ENCODE results near the gene DLL1. TPM values are rescaled to one million over a fixed set of nuclear protein-coding genes. Genes with fewer than 3 reads are reported as not detected.

Gene DLL1
- total RNA-seq, 1 donor from 2014 or later = 12.9 TPM

DNA sequence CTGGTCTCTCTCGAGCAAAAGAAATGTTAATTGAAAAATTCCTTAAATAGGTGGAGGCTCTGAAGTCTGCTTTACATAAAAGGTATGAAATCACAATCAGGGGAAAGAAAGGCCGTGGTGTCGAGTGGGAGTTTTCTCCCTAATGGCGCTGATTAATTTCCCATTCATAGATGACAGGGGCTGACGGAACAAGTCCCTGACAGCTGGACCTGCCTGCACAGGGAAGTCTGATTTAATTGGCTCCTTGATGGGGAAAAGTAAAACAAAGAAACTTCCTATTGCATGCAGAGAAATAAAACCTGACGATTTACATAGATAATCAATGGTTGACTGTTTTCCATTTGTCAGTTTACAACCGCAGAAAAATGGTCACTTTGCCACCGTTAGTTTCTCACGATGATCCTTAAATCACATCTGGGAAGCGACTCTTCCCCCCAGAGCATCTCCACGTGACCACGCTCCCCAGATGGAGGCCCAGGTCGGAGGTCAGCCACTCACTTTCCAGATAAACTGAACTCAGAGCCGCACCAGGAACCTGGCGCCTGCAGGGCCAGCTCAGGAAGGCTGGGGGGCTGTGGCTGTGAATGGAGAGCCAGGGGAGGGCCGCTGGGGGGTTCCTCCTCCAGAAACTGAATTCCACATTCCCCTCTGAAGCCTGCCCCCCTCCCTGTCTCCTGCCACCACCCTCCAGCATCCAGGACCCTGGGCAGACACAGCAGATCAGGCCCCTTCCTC is 55.3 kb downstream of the DLL1 start:
- no peaks in the 10 kb centered on the region for H3K36me3 ChIP-seq
- intact Hi-C loops (cut with DNase I) = no loop called here
- no peaks in the 10 kb centered on the region for H3K4me1 ChIP-seq
- H3K27ac ChIP-seq = no peak overlapping the region
- ATAC-seq (no peak), DNase-seq (no peak)
- no peak for TF ChIP-seq CTCF (IDR thresholded peaks at IDR 0.05)
- no peak overlapping the region for H3K4me3 ChIP-seq
- peaks cover 8% of the 10 kb centered on the region for H3K27me3 ChIP-seq (ENCODE audit: low read depth)
- no peaks in the 10 kb centered on the region for H3K9me3 ChIP-seq

- Histone ChIP-seq H3K27ac (no peak overlapping the region), H3K9me3 (no peaks in the 10 kb centered on the region), H3K27me3 (ENCODE audit: low read depth) (peaks cover under 1% of the 10 kb centered on the region), H3K4me1 (no peaks in the 10 kb centered on the region), H3K4me3 (no peak overlapping the region), H3K36me3 (no peaks in the 10 kb centered on the region)
- ATAC-seq = no peak
- intact Hi-C loops (cut with DNase I) = no loop called here
- no peak for DNase-seq
- no peak for TF ChIP-seq CTCF (IDR thresholded peaks at IDR 0.05)
Observed at GRCh38 chr6:170234419-170234818, 56.5 kb downstream of the DLL1 start.

DNA sequence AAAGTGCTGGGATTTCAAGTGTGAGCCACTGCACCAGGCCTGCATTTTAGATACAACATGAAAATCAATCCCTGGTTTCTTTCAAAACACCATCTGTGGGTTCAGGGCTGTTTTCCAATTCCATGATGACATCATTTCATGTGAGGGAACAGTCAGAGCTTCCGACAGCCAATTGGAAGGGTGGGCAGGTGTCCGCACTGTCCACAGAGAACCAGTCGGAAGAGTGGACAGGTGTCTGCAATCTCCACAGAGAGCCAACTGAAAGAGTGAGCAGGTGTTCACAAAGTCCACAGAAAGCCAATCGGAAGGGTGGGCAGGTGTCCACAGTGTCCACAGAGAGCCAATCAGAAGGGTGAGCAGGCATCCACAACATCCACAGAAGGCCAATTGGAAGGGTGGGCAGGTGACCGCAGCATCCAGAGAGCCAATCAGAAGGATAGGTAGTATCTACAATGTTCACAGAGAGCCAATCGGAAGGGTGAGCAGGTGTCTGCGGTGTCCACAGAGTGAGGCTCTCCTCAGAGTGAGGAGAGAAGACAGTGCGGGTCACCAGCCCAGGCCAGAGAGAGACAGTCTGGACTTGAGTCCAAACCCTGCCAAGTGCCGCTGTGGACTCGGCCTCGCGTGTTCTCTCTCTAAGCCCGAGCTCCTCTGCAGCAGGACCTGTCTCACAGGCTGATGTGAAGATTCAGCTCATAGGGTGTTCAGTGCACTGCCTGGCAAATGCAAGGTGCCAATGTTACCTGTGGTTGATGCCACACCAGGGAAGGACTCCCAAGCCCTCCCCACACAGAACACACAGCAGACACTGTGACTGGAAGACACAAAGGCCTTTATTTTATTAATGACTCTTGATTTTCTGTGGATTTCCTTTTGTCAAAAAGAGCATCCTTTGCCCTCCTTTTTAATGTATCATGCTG is 57.3 kb downstream of the DLL1 start:
- Histone ChIP-seq H3K9me3 (no peaks in the 10 kb centered on the region), H3K36me3 (no peaks in the 10 kb centered on the region), H3K27me3 (ENCODE audit: low read depth) (no peaks in the 10 kb centered on the region), H3K27ac (no peak overlapping the region), H3K4me3 (no peak overlapping the region), H3K4me1 (no peaks in the 10 kb centered on the region)
- no peak for DNase-seq
- TF ChIP-seq CTCF (IDR thresholded peaks at IDR 0.05) = no peak
- intact Hi-C loops (cut with DNase I) = no loop called here
- ATAC-seq = no peak

Small RNA genes lying within 50 kb of the gene (microRNA-seq; reads per million reads assigned to microRNA genes)
- not detected for gene MIR4644 (ENCODE audit: borderline number of aligned reads)

Other genes with a start within 250 kb of the DLL1 start
- 29.0 TPM for gene FAM120B, start 15.7 kb upstream of the DLL1 start, total RNA-seq

Measured in lower lobe of right lung (tissue), 2 donors.